GM23248 (cell line): ENCODE results near the gene CHCHD4. TPM values are rescaled to one million over a fixed set of nuclear protein-coding genes. Genes with fewer than 3 reads are reported as not detected.

Experiments
- DNase-seq: peaks from one replicate; pipeline ENCODE4 v3.0.0-alpha.2; 2015
- H2AFZ ChIP-seq: fragments of 200-600 bp; sonication (generic); 2 replicates; pipeline ENCODE4 v1.6.1; 2016; ENCODE audit warnings: antibody characterized with exemption
- H3F3A ChIP-seq: fragments of 200-600 bp; sonication (generic); 2 replicates; pipeline ENCODE4 v1.6.1; 2016; ENCODE audit warnings: mild to moderate bottlenecking, antibody characterized with exemption, mixed run types; ENCODE audit not compliant: insufficient read depth
- H3K27ac ChIP-seq: fragments of 200-600 bp; sonication (generic); 2 replicates; pipeline ENCODE4 v1.5.1; 2016; ENCODE audit warnings: mild to moderate bottlenecking
- H3K27me3 ChIP-seq: fragments of 200-600 bp; sonication (generic); replicated peaks from 2 replicates; pipeline ENCODE4 v1.6.1; 2016; ENCODE audit warnings: mild to moderate bottlenecking; ENCODE audit not compliant: insufficient read depth
- H3K36me3 ChIP-seq: fragments of 200-600 bp; sonication (generic); 2 replicates; pipeline ENCODE4 v1.6.1; 2016; ENCODE audit warnings: low read depth, mild to moderate bottlenecking
- H3K4me1 ChIP-seq: fragments of 200-600 bp; sonication (generic); 2 replicates; pipeline ENCODE4 v1.6.1; 2016; ENCODE audit warnings: mild to moderate bottlenecking; ENCODE audit not compliant: insufficient read depth
- H3K4me2 ChIP-seq: fragments of 200-600 bp; sonication (generic); one replicate; pipeline ENCODE4 v1.6.1; 2016; ENCODE audit warnings: mild to moderate bottlenecking; ENCODE audit not compliant: unreplicated experiment
- H3K4me3 ChIP-seq: fragments of 200-600 bp; sonication (generic); 2 replicates; pipeline ENCODE4 v1.5.1; 2016; ENCODE audit warnings: mild to moderate bottlenecking
- H3K79me2 ChIP-seq: fragments of 200-600 bp; sonication (generic); 2 replicates; pipeline ENCODE4 v1.6.1; 2016; ENCODE audit warnings: mild to moderate bottlenecking; ENCODE audit not compliant: insufficient read depth
- H3K9ac ChIP-seq: fragments of 200-600 bp; sonication (generic); 2 replicates; pipeline ENCODE4 v1.6.1; 2016; ENCODE audit warnings: mild to moderate bottlenecking
- H3K9me2 ChIP-seq: fragments of 200-600 bp; sonication (generic); 2 replicates; pipeline ENCODE4 v1.6.1; 2016; ENCODE audit warnings: mixed run types, mild to moderate bottlenecking, moderate library complexity; ENCODE audit not compliant: insufficient read depth
- H3K9me3 ChIP-seq: fragments of 200-600 bp; sonication (generic); one replicate; pipeline ENCODE4 v1.6.1; 2017; ENCODE audit warnings: low read depth
- H4K20me1 ChIP-seq: fragments of 200-600 bp; sonication (generic); 2 replicates; pipeline ENCODE4 v1.6.0; 2016; ENCODE audit not compliant: insufficient read depth
- EZH2 ChIP-seq: fragments of 200-600 bp; sonication (generic); IDR thresholded peaks from 2 replicates; pipeline ENCODE4 v1.6.1; 2018; ENCODE audit warnings: antibody characterized with exemption, mild to moderate bottlenecking; ENCODE audit not compliant: insufficient read depth, poor library complexity, severe bottlenecking
- EZH2phosphoT487 ChIP-seq: fragments of 200-600 bp; sonication (generic); IDR thresholded peaks from 2 replicates; pipeline ENCODE4 v1.6.1; 2018; ENCODE audit warnings: antibody characterized with exemption, moderate library complexity, mild to moderate bottlenecking, low read depth; ENCODE audit not compliant: insufficient read depth
- WGBS, 2 experiments: methylation state at CpG; one replicate each; pipeline ENCODE4 v1.1.6; 2015 to 2017; ENCODE audit warnings: low lambda C conversion rate in 2 of 2, low coverage in 1 of 2; ENCODE audit errors: missing lambda C conversion rate in 2 of 2; 5-methylcytosine and 5-hydroxymethylcytosine counted together
- in situ Hi-C: fragments of 300-500 bp; cut with MboI; formaldehyde crosslinking; loops from 2 replicates; pipeline ENCODE4 v1.15.0; 2020
- polyA plus RNA-seq: library from polyadenylated mRNA; unstranded; fragments of >200 nt; fragmentation: Nextera tagmentation; extraction: Ambion mirVana; gene quantifications from 2 replicates; pipeline ENCODE4 v1.2.1, GENCODE V29; 2016
- total RNA-seq: library from RNA; depleted of rRNA; stranded (reverse); fragments of >200 nt; shearing (Covaris generic); gene quantifications from 2 replicates; pipeline ENCODE4 v1.2.3, GENCODE V29; 2014; rRNA removed

The CHCHD4 gene
- total RNA-seq (12.3 and 17.2 TPM in 2 replicates), polyA plus RNA-seq (15.1 and 15.4 TPM in 2 replicates)

- Histone ChIP-seq H2AFZ (peak within 1 kb of the TSS; percentile 89), H3K27ac (peak within 1 kb of the TSS; percentile 91), H3K79me2 (peaks cover 74% of the 10 kb centered on the region), H3K36me3 (peaks cover 11% of the 10 kb centered on the region), H3K9ac (peak within 1 kb of the TSS; percentile 93), H3K4me1 (peaks cover 23% of the 10 kb centered on the region), H3K4me2 (peak within 1 kb of the TSS; percentile 95), H4K20me1 (no peaks in the 10 kb centered on the region; the same call in 1 of the 2 replicates), H3F3A (peaks cover 11% of the 10 kb centered on the region), H3K9me2 (no peaks in the 10 kb centered on the region), H3K27me3 (no peaks in the 10 kb centered on the region), H3K4me3 (peak within 1 kb of the TSS; percentile 92), H3K9me3 (no peaks in the 10 kb centered on the region)
- peak; percentile 99 for DNase-seq
- TF ChIP-seq EZH2: no peak
- no peak for TF ChIP-seq EZH2phosphoT487
- WGBS, 2 experiments: 1 to 2% methylated on average over 28 to 55 of the region's 55 CpGs
- in situ Hi-C loops: no loop called here
These were observed at the start of gene CHCHD4, which contains the start of gene TMEM43 for GRCh38 chr3:14124615-14125192. TSS of gene CHCHD4 (minus strand) at chr3:14124870. CDS start at chr3:14124676, 194 bp downstream. TSS of gene TMEM43 (plus strand) at chr3:14125052. CDS start at chr3:14125194, 142 bp downstream.

GRCh38 chr3:14172496-14172895, 47.8 kb upstream of the CHCHD4 start:
- H3K27me3 ChIP-seq: no peaks in the 10 kb centered on the region
- no peak overlapping the region for H3K9ac ChIP-seq
- H3K27ac ChIP-seq: no peak overlapping the region
- peaks cover 78% of the 10 kb centered on the region for H3K79me2 ChIP-seq
- H3K4me3 ChIP-seq: no peak overlapping the region
- H3F3A ChIP-seq: peaks cover 66% of the 10 kb centered on the region
- H3K4me2 ChIP-seq: no peak overlapping the region
- DNase-seq: no peak
- no peak overlapping the region for H2AFZ ChIP-seq
- no peaks in the 10 kb centered on the region for H3K9me2 ChIP-seq
- WGBS, 2 experiments: 97 to 99% methylated on average over 5 of the region's 5 CpGs
- TF ChIP-seq EZH2 (no peak), EZH2phosphoT487 (no peak)
- H3K4me1 ChIP-seq: peaks cover 67% of the 10 kb centered on the region
- H3K9me3 ChIP-seq: no peaks in the 10 kb centered on the region
- in situ Hi-C loops: no loop called here
- peaks cover 33% of the 10 kb centered on the region for H3K36me3 ChIP-seq
- H4K20me1 ChIP-seq: no peaks in the 10 kb centered on the region

GRCh38 chr3:14170531-14171159, 46.0 kb upstream of the CHCHD4 start:
- no peaks in the 10 kb centered on the region for H3K27me3 ChIP-seq
- peaks cover 50% of the 10 kb centered on the region for H3K4me1 ChIP-seq
- no peak for TF ChIP-seq EZH2phosphoT487
- TF ChIP-seq EZH2: no peak
- H2AFZ ChIP-seq: no peak overlapping the region
- H3K9me2 ChIP-seq: no peaks in the 10 kb centered on the region
- 0 to 3% methylated on average over 2 of the region's 2 CpGs for WGBS, 2 experiments
- H3F3A ChIP-seq: peaks cover 55% of the 10 kb centered on the region
- no peaks in the 10 kb centered on the region for H3K9me3 ChIP-seq
- DNase-seq: peak; percentile 87
- H4K20me1 ChIP-seq: no peaks in the 10 kb centered on the region
- H3K27ac ChIP-seq: peak overlapping the region; percentile 86
- in situ Hi-C loops: no loop called here
- peak overlapping the region; percentile 42 for H3K4me3 ChIP-seq
- H3K4me2 ChIP-seq: peak overlapping the region; percentile 78
- H3K9ac ChIP-seq: peak overlapping the region; percentile 47
- peaks cover 42% of the 10 kb centered on the region for H3K36me3 ChIP-seq
- H3K79me2 ChIP-seq: peaks cover 77% of the 10 kb centered on the region

- H3K4me3 ChIP-seq: peak overlapping the region; percentile 42
- H2AFZ ChIP-seq: no peak overlapping the region
- H3K27me3 ChIP-seq: no peaks in the 10 kb centered on the region
- H4K20me1 ChIP-seq: no peaks in the 10 kb centered on the region
- DNase-seq: peak; percentile 63
- H3F3A ChIP-seq: peaks cover 48% of the 10 kb centered on the region
- no peaks in the 10 kb centered on the region for H3K9me2 ChIP-seq
- peak overlapping the region; percentile 47 for H3K9ac ChIP-seq
- peak overlapping the region; percentile 86 for H3K27ac ChIP-seq
- TF ChIP-seq EZH2phosphoT487: no peak
- in situ Hi-C loops: no loop called here
- H3K4me2 ChIP-seq: peak overlapping the region; percentile 78
- H3K4me1 ChIP-seq: peaks cover 42% of the 10 kb centered on the region
- no peaks in the 10 kb centered on the region for H3K9me3 ChIP-seq
- H3K79me2 ChIP-seq: peaks cover 77% of the 10 kb centered on the region
- peaks cover 50% of the 10 kb centered on the region for H3K36me3 ChIP-seq
These were observed 45.2 kb upstream of the CHCHD4 start for GRCh38 chr3:14169871-14170270.
